Astrocyte (in vitro differentiated cells and primary cell): ENCODE results near the gene PCDH8.

ENCODE experiments used
- CTCF ChIP-seq: IDR thresholded peaks from 2 replicates; pipeline ENCODE4 v1.5.1; 2011; ENCODE audit warnings: low read depth, mild to moderate bottlenecking, inconsistent platforms, low read length, moderate library complexity; ENCODE audit not compliant: insufficient read depth
- EZH2 ChIP-seq: IDR thresholded peaks from 2 replicates; pipeline ENCODE4 v1.6.1; 2012; ENCODE audit warnings: mild to moderate bottlenecking, low read length, inconsistent platforms; ENCODE audit not compliant: insufficient read depth

- TF ChIP-seq CTCF: no peak
- TF ChIP-seq EZH2: no peak
Measured at GRCh38 chr13:52896827-52897659, 48.6 kb upstream of the PCDH8 start.
